ENCODE results near the gene LINGO3. TPM values are rescaled to one million over a fixed set of nuclear protein-coding genes. Genes with fewer than 3 reads are reported as not detected.

The LINGO3 gene
- total RNA-seq, 6 experiments from 2014 or later: not detected

DNA sequence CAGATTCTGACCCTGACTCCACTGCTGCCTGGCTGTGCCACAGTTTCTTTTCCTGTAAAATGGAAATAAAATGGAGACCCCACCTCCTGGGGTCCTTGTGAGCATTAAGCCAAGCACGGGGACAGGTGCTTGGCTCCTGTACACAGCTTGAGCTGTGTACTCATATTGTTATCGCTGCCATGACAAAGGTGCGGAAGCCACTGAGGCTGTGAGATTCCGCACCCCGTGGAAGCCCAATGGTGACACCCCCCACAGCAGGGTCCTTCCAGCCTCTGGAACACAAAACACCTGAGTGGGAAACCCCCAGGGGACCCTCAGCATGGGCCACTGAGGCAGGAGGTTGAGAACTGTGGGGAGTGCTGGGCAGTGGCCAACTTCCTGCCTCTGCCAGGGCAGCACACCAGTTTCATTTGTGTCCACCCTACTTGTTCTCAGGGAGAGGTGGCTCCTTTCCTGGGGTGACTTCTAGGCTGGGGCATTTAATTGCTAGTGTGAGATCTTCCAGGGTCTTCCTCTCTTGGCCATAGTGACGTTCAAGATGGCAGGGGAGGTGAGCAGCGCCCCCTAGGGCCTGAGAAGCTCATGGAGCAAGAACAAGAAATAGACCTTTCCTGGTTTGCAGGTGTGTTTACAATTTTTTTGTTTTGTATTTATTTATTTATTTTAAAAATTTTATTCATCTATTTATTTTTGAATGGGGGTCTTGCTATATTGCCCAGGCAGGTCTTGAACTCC lies 46.3 kb downstream of the LINGO3 start:
- H3K27me3 ChIP-seq: no peaks in the 10 kb centered on the region
- no peaks in the 10 kb centered on the region for H3K36me3 ChIP-seq
- H3K9me3 ChIP-seq: no peaks in the 10 kb centered on the region
- ATAC-seq: no peak
- H3K4me1 ChIP-seq: no peaks in the 10 kb centered on the region
- WGBS (ENCODE audit: insufficient coverage, low coverage, low lambda C conversion rate, missing lambda C conversion rate): 7% methylated on average over 2 of the region's 7 CpGs
- TF ChIP-seq, protein P1, sequence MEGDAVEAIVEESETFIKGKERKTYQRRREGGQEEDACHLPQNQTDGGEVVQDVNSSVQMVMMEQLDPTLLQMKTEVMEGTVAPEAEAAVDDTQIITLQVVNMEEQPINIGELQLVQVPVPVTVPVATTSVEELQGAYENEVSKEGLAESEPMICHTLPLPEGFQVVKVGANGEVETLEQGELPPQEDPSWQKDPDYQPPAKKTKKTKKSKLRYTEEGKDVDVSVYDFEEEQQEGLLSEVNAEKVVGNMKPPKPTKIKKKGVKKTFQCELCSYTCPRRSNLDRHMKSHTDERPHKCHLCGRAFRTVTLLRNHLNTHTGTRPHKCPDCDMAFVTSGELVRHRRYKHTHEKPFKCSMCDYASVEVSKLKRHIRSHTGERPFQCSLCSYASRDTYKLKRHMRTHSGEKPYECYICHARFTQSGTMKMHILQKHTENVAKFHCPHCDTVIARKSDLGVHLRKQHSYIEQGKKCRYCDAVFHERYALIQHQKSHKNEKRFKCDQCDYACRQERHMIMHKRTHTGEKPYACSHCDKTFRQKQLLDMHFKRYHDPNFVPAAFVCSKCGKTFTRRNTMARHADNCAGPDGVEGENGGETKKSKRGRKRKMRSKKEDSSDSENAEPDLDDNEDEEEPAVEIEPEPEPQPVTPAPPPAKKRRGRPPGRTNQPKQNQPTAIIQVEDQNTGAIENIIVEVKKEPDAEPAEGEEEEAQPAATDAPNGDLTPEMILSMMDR (IDR thresholded peaks at IDR 0.05): peak; percentile 38 to 61 (median 52)
- TF ChIP-seq POLR2A (IDR thresholded peaks at IDR 0.05): no peak
- no peak for DNase-seq
- no peak overlapping the region for H3K4me3 ChIP-seq
- no peak overlapping the region for H3K27ac ChIP-seq
- intact Hi-C loops (cut with DNase I): no loop called here

DNA sequence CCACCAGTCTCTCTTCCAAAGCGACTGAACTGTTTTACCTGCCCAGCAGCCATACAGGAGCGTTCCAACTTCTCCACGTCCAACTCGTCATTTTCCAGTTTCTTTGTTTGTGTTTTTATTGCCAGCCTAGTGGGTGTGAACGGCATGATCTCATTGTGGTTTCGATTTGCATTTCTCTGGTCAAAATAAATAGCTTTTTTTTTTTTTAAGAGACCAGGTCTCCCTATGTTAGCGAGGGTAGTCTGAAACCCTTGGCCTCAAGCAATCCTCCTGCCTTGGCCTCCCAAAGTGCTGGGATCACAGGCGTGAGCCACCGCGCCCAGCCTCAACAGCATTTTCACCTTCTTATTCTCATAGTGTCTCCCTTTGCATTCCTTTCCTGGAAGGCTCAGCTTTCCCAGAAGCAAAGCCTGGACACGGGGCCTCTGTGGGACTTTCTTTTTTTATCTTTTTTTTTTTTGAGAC lies 47.6 kb downstream of the LINGO3 start:
- ATAC-seq (no peak), DNase-seq (no peak)
- H3K4me3 ChIP-seq: no peak overlapping the region
- WGBS (ENCODE audit: insufficient coverage, low coverage, low lambda C conversion rate, missing lambda C conversion rate): 69% methylated on average over 11 of the region's 11 CpGs
- H3K9me3 ChIP-seq: no peaks in the 10 kb centered on the region
- H3K4me1 ChIP-seq: no peaks in the 10 kb centered on the region
- no peaks in the 10 kb centered on the region for H3K36me3 ChIP-seq
- no peak overlapping the region for H3K27ac ChIP-seq
- H3K27me3 ChIP-seq: no peaks in the 10 kb centered on the region
- intact Hi-C loops (cut with DNase I): no loop called here
- no peak for TF ChIP-seq POLR2A (IDR thresholded peaks at IDR 0.05)
- TF ChIP-seq, protein P1 (IDR thresholded peaks at IDR 0.05): no peak

DNA sequence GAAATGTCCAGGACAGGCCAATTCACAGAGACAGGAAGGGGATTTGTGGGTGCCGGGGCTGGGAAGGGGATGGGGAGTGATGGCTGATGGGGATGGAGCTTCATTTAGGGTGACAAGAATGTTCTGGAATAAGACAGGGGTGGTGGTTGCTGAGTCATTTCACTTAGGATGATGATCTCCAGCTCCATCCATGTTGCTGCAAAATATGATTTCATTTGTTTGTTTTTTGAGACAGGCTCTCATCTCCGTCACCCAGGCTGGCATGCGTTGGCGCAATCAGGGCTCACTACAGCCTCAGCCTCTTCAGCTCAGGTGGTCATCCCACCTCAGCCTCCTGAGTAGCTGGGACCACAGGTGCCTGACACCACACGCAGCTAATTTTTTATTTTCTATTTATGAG lies 48.6 kb downstream of the LINGO3 start:
- Histone ChIP-seq H3K4me1 (no peaks in the 10 kb centered on the region), H3K9me3 (no peaks in the 10 kb centered on the region), H3K27me3 (no peaks in the 10 kb centered on the region), H3K36me3 (no peaks in the 10 kb centered on the region), H3K4me3 (no peak overlapping the region), H3K27ac (no peak overlapping the region)
- ATAC-seq (no peak), DNase-seq (no peak)
- intact Hi-C loops (cut with DNase I): no loop called here
- 80% methylated on average over 4 of the region's 5 CpGs for WGBS (ENCODE audit: insufficient coverage, low coverage, low lambda C conversion rate, missing lambda C conversion rate)
- TF ChIP-seq POLR2A (IDR thresholded peaks at IDR 0.05): no peak
- TF ChIP-seq, protein P1 (IDR thresholded peaks at IDR 0.05): no peak

Other genes with a start within 250 kb of the LINGO3 start
- gene MOB3A, start 211.8 kb downstream of the LINGO3 start, total RNA-seq: 10 to 100 TPM in 4 of 6 experiments, 1 to 10 TPM in 2; 8.3 to 13.8 (median 10.8) TPM
- 1 to 10 TPM in 5 of 6 experiments, not detected in 1; 1.2 to 6.9 (median 4.2) TPM for gene IZUMO4, start 211.2 kb downstream of the LINGO3 start, total RNA-seq
- gene AP3D1, start 156.6 kb downstream of the LINGO3 start, total RNA-seq: 10 to 100 TPM; 55.5 to 99.0 (median 65.5) TPM
- gene DOT1L, start 144.2 kb downstream of the LINGO3 start, total RNA-seq: 10 to 100 TPM; 10.3 to 23.5 (median 14.9) TPM
- 10 to 100 TPM; 24.4 to 49.3 (median 28.6) TPM for gene PLEKHJ1, start 71.8 kb downstream of the LINGO3 start, total RNA-seq
- 10 to 100 TPM; 14.0 to 22.1 (median 19.1) TPM for gene SF3A2, start 71.3 kb downstream of the LINGO3 start, total RNA-seq
- gene AMH, start 58.8 kb downstream of the LINGO3 start, total RNA-seq: 1 to 10 TPM in 1 of 6 experiments, under 1 TPM in 5; 0.24 to 1.2 (median 0.59) TPM
- under 1 TPM in 3 of 6 experiments, not detected in 3; 0.28 to 0.81 (median 0.42) TPM for gene JSRP1, start 51.7 kb downstream of the LINGO3 start, total RNA-seq
- gene PEAK3, start 26.0 kb downstream of the LINGO3 start, total RNA-seq: under 1 TPM; 0.07 to 0.49 (median 0.36) TPM
- gene LSM7, start 20.4 kb upstream of the LINGO3 start, total RNA-seq: 10 to 100 TPM; 22.4 to 64.2 (median 28.2) TPM
- gene SPPL2B, start 20.5 kb upstream of the LINGO3 start, total RNA-seq: 10 to 100 TPM; 11.8 to 39.8 (median 26.5) TPM
- gene TMPRSS9, start 52.1 kb upstream of the LINGO3 start, total RNA-seq: 1 to 10 TPM in 3 of 6 experiments, under 1 TPM in 3; 0.12 to 6.7 (median 2.9) TPM
- gene TIMM13, start 119.4 kb upstream of the LINGO3 start, total RNA-seq: 10 to 100 TPM; 35.5 to 59.8 (median 51.1) TPM
- gene LMNB2, start 148.8 kb upstream of the LINGO3 start, total RNA-seq: 10 to 100 TPM in 1 of 6 experiments, 1 to 10 TPM in 5; 4.6 to 11.6 (median 7.1) TPM
- 100 to 1,000 TPM in 4 of 6 experiments, 10 to 100 TPM in 2; 39.0 to 176 (median 127) TPM for gene GADD45B, start 168.0 kb upstream of the LINGO3 start, total RNA-seq